GM06990 (cell line): ENCODE measurements around the gene TYK2.

Source experiments
- DNase-seq: peaks from one replicate; pipeline ENCODE4 v3.0.0-alpha.2; 2011; ENCODE audit not compliant: insufficient read length; ENCODE audit errors: extremely low read depth
- H3K27me3 ChIP-seq: replicated peaks from 2 replicates; pipeline ENCODE4 v1.6.0; 2011; ENCODE audit warnings: low read length; ENCODE audit not compliant: control insufficient read depth, insufficient read depth
- H3K36me3 ChIP-seq: 2 replicates; pipeline ENCODE4 v1.5.1; 2011; ENCODE audit warnings: low read length; ENCODE audit not compliant: control insufficient read depth, insufficient read depth
- H3K4me3 ChIP-seq: replicated peaks from 2 replicates; pipeline ENCODE4 v1.5.1; 2011; ENCODE audit warnings: low read depth, mild to moderate bottlenecking, control low read depth, low read length
- CTCF ChIP-seq: IDR thresholded peaks from 2 replicates; pipeline ENCODE4 v1.5.1; 2011; ENCODE audit warnings: low read length, control low read depth, mild to moderate bottlenecking, inconsistent platforms; ENCODE audit not compliant: insufficient read depth, poor library complexity, severe bottlenecking

The TYK2 gene

GRCh38 chr19:10398819-10399218, 18.4 kb upstream of the TYK2 start:
- Histone ChIP-seq H3K4me3 (no peak overlapping the region), H3K27me3 (no peaks in the 10 kb centered on the region), H3K36me3 (peaks cover 14% of the 10 kb centered on the region)
- no peak for TF ChIP-seq CTCF
- DNase-seq: no peak

- Histone ChIP-seq H3K4me3 (no peak overlapping the region), H3K27me3 (no peaks in the 10 kb centered on the region), H3K36me3 (peaks cover 29% of the 10 kb centered on the region)
- TF ChIP-seq CTCF: no peak
- no peak for DNase-seq
These were observed 15.5 kb upstream of the TYK2 start for GRCh38 chr19:10395917-10396316.

GRCh38 chr19:10395436-10395835, 15.1 kb upstream of the TYK2 start:
- no peaks in the 10 kb centered on the region for H3K27me3 ChIP-seq
- no peak for TF ChIP-seq CTCF
- peaks cover 31% of the 10 kb centered on the region for H3K36me3 ChIP-seq
- H3K4me3 ChIP-seq: no peak overlapping the region
- no peak for DNase-seq

GRCh38 chr19:10395003-10395402, 14.6 kb upstream of the TYK2 start:
- DNase-seq: no peak
- H3K27me3 ChIP-seq: no peaks in the 10 kb centered on the region
- peaks cover 31% of the 10 kb centered on the region for H3K36me3 ChIP-seq
- no peak overlapping the region for H3K4me3 ChIP-seq
- no peak for TF ChIP-seq CTCF

GRCh38 chr19:10393137-10393536, 12.8 kb upstream of the TYK2 start:
- Histone ChIP-seq H3K4me3 (no peak overlapping the region), H3K27me3 (no peaks in the 10 kb centered on the region), H3K36me3 (peaks cover 31% of the 10 kb centered on the region)
- no peak for TF ChIP-seq CTCF
- DNase-seq: no peak

GRCh38 chr19:10392120-10392519, 11.7 kb upstream of the TYK2 start:
- Histone ChIP-seq H3K36me3 (peaks cover 27% of the 10 kb centered on the region), H3K4me3 (no peak overlapping the region), H3K27me3 (no peaks in the 10 kb centered on the region)
- DNase-seq: no peak
- no peak for TF ChIP-seq CTCF
